Tibial artery (tissue), 4 donors: ENCODE results near the gene ARHGEF37.

Experiments used
- DNase-seq, 2 donors: peaks; one replicate each; pipeline ENCODE4 v3.0.0-alpha.2; 2019
- H3K27ac ChIP-seq, 2 donors: fragments of 200-600 bp; sonication (generic) in 1 of 2; 1 replicate in 1 of 2; 2 replicates in 1 of 2; pipeline ENCODE4 v1.5.1; 2018 to 2019; ENCODE audit warnings: mild to moderate bottlenecking in 1 of 2
- H3K27me3 ChIP-seq, 2 donors: fragments of 200-600 bp; sonication (generic) in 1 of 2; one replicate each; pipeline versions ENCODE4 v1.5.1 to v1.6.0; 2016 to 2019
- H3K36me3 ChIP-seq, 3 donors: fragments of 200-600 bp; sonication (generic) in 2 of 3; one replicate each; pipeline ENCODE4 v1.5.1; 2016 to 2019; ENCODE audit warnings: mild to moderate bottlenecking in 2 of 3
- H3K4me1 ChIP-seq, 4 donors: fragments of 200-600 bp; sonication (generic) in 2 of 4; 1 replicate in 3 of 4; 2 replicates in 1 of 4; pipeline ENCODE4 v1.5.1; 2016 to 2019
- H3K4me3 ChIP-seq, 2 donors: fragments of 200-600 bp; sonication (generic) in 1 of 2; 1 replicate in 1 of 2; 2 replicates in 1 of 2; pipeline ENCODE4 v1.5.1; 2018 to 2019; ENCODE audit warnings: mild to moderate bottlenecking in 2 of 2
- H3K9me3 ChIP-seq, 3 donors: fragments of 200-600 bp; sonication (generic) in 1 of 3; one replicate each; pipeline ENCODE4 v1.5.1; 2016 to 2019
- CTCF ChIP-seq, 2 experiments: fragments of 200-600 bp in 1 of 2; fragments of 450-650 bp in 1 of 2; IDR thresholded peaks; one replicate each; pipeline ENCODE4 v1.5.1; 2017 to 2019; ENCODE audit warnings: antibody characterized with exemption in 2 of 2, mild to moderate bottlenecking in 1 of 2, moderate library complexity in 1 of 2
- intact Hi-C: fragments of 100-400 bp; cut with DNase I; formaldehyde crosslinking; loops from one replicate; pipeline ENCODE4 v1.15.0; 2023; ENCODE audit warnings: low total_unique reads

ARHGEF37 gene

GRCh38 chr5:149549461-149550267 is 31.6 kb upstream of the ARHGEF37 start:
- DNase-seq: no peak
- Histone ChIP-seq H3K27ac (peak overlapping the region; percentile 97 to 99), H3K36me3 (peaks cover 21 to 31% (median 25%) of the 10 kb centered on the region in 3 donors), H3K4me3 (peak overlapping the region; percentile 92 to 96), H3K4me1 (peaks cover 0 to 55% (median 28%) of the 10 kb centered on the region in 4 donors), H3K27me3 (no peaks in the 10 kb centered on the region), H3K9me3 (no peaks in the 10 kb centered on the region)
- intact Hi-C loops: no loop called here
- TF ChIP-seq CTCF (IDR thresholded peaks at IDR 0.05): no peak

GRCh38 chr5:149550268-149550583 is 31.1 kb upstream of the ARHGEF37 start:
- Histone ChIP-seq H3K27ac (peak overlapping the region; percentile 97 to 99), H3K27me3 (no peaks in the 10 kb centered on the region), H3K4me1 (peaks cover 0 to 50% (median 26%) of the 10 kb centered on the region in 4 donors), H3K4me3 (peak overlapping the region; percentile 92 to 96), H3K9me3 (no peaks in the 10 kb centered on the region), H3K36me3 (peaks cover 17 to 25% (median 21%) of the 10 kb centered on the region in 3 donors)
- no peak for TF ChIP-seq CTCF (IDR thresholded peaks at IDR 0.05)
- intact Hi-C loops: no loop called here
- no peak for DNase-seq

GRCh38 chr5:149550594-149551226 is 30.6 kb upstream of the ARHGEF37 start:
- H3K9me3 ChIP-seq: no peaks in the 10 kb centered on the region
- H3K36me3 ChIP-seq: peaks cover 12 to 20% (median 16%) of the 10 kb centered on the region in 3 donors
- H3K27me3 ChIP-seq: no peaks in the 10 kb centered on the region
- no peak for TF ChIP-seq CTCF (IDR thresholded peaks at IDR 0.05)
- intact Hi-C loops: no loop called here
- peaks cover 0 to 45% (median 24%) of the 10 kb centered on the region in 4 donors for H3K4me1 ChIP-seq
- peak overlapping the region; percentile 97 to 99 for H3K27ac ChIP-seq
- H3K4me3 ChIP-seq: peak overlapping the region; percentile 92 to 96
- DNase-seq: peak in 1 of 2 donors; percentile 71

GRCh38 chr5:149551227-149552037 is 29.9 kb upstream of the ARHGEF37 start, which contains the start of gene CSNK1A1:
CSNK1A1 (minus strand) TSS chr5:149551439; CDS start chr5:149550964, 475 bp downstream.
- H3K4me1 ChIP-seq: peaks cover 0 to 37% (median 18%) of the 10 kb centered on the region in 4 donors
- peak; percentile 97 to 99 for DNase-seq
- peak within 1 kb of the TSS; percentile 97 to 99 for H3K27ac ChIP-seq
- H3K9me3 ChIP-seq: no peaks in the 10 kb centered on the region
- intact Hi-C loops: no loop called here
- H3K4me3 ChIP-seq: peak within 1 kb of the TSS; percentile 92 to 96
- TF ChIP-seq CTCF (IDR thresholded peaks at IDR 0.05): peak; percentile 85 to 89
- H3K36me3 ChIP-seq: peaks cover 6 to 13% (median 9%) of the 10 kb centered on the region in 3 donors
- H3K27me3 ChIP-seq: no peaks in the 10 kb centered on the region

- intact Hi-C loops: no loop called here
- Histone ChIP-seq H3K4me3 (peak overlapping the region; percentile 92 to 96), H3K27ac (peak overlapping the region; percentile 97 to 99), H3K9me3 (no peaks in the 10 kb centered on the region), H3K4me1 (peaks cover 0 to 31% (median 15%) of the 10 kb centered on the region in 4 donors), H3K36me3 (peaks cover 6 to 12% (median 9%) of the 10 kb centered on the region in 3 donors), H3K27me3 (no peaks in the 10 kb centered on the region)
- no peak for TF ChIP-seq CTCF (IDR thresholded peaks at IDR 0.05)
- DNase-seq: no peak
These were observed 29.2 kb upstream of the ARHGEF37 start for GRCh38 chr5:149552038-149552494.
